ENCODE measurements around the gene CDK5RAP2.
"Not testable (repeated sequence)": the region's sequence is repeated elsewhere in the genome, so short reads cannot be mapped to it uniquely, and the experiment has no call there.

The CDK5RAP2 gene

GRCh38 chr9:120522558-120522957, 57.4 kb downstream of the CDK5RAP2 start:
- Mint-ChIP-seq H3K27ac (no peak overlapping the region), H3K36me3 (ENCODE audit: low read depth) (peaks cover 79% of the 10 kb centered on the region), H3K4me1 (ENCODE audit: low read depth) (no peaks in the 10 kb centered on the region), H3K4me3 (no peak overlapping the region), H3K9me3 (no peaks in the 10 kb centered on the region), H3K27me3 (no peaks in the 10 kb centered on the region)

GRCh38 chr9:120522032-120522431, 57.9 kb downstream of the CDK5RAP2 start:
- Mint-ChIP-seq H3K4me3 (no peak overlapping the region), H3K27me3 (no peaks in the 10 kb centered on the region), H3K27ac (no peak overlapping the region), H3K4me1 (ENCODE audit: low read depth) (no peaks in the 10 kb centered on the region), H3K9me3 (no peaks in the 10 kb centered on the region), H3K36me3 (ENCODE audit: low read depth) (peaks cover 79% of the 10 kb centered on the region)

- Mint-ChIP-seq H3K4me3 (no peak overlapping the region), H3K27me3 (no peaks in the 10 kb centered on the region), H3K36me3 (ENCODE audit: low read depth) (peaks cover 78% of the 10 kb centered on the region), H3K4me1 (ENCODE audit: low read depth) (no peaks in the 10 kb centered on the region), H3K9me3 (peaks cover 4% of the 10 kb centered on the region), H3K27ac (no peak overlapping the region)
Observed at GRCh38 chr9:120521101-120521500, 58.9 kb downstream of the CDK5RAP2 start.

GRCh38 chr9:120515996-120516395, 64.0 kb downstream of the CDK5RAP2 start:
- H3K36me3 Mint-ChIP-seq (ENCODE audit: low read depth): peaks cover 81% of the 10 kb centered on the region
- H3K27ac Mint-ChIP-seq; H3K9me3 Mint-ChIP-seq; H3K27me3 Mint-ChIP-seq; H3K4me3 Mint-ChIP-seq; H3K4me1 Mint-ChIP-seq (ENCODE audit: low read depth): not testable (repeated sequence)

GRCh38 chr9:120515481-120515880, 64.5 kb downstream of the CDK5RAP2 start:
- H3K4me3 Mint-ChIP-seq; H3K27me3 Mint-ChIP-seq; H3K4me1 Mint-ChIP-seq (ENCODE audit: low read depth); H3K9me3 Mint-ChIP-seq; H3K27ac Mint-ChIP-seq: not testable (repeated sequence)
- peaks cover 84% of the 10 kb centered on the region for H3K36me3 Mint-ChIP-seq (ENCODE audit: low read depth)

GRCh38 chr9:120514405-120514804, 65.6 kb downstream of the CDK5RAP2 start:
- Mint-ChIP-seq H3K4me1 (ENCODE audit: low read depth) (no peaks in the 10 kb centered on the region), H3K27me3 (no peaks in the 10 kb centered on the region), H3K27ac (no peak overlapping the region), H3K9me3 (peaks cover 7% of the 10 kb centered on the region), H3K36me3 (ENCODE audit: low read depth) (peaks cover 88% of the 10 kb centered on the region), H3K4me3 (no peak overlapping the region)

- Mint-ChIP-seq H3K36me3 (ENCODE audit: low read depth) (peaks cover 91% of the 10 kb centered on the region), H3K9me3 (peaks cover 7% of the 10 kb centered on the region), H3K27me3 (no peaks in the 10 kb centered on the region), H3K4me1 (ENCODE audit: low read depth) (no peaks in the 10 kb centered on the region), H3K4me3 (no peak overlapping the region), H3K27ac (no peak overlapping the region)
Observed at GRCh38 chr9:120513825-120514396, 66.1 kb downstream of the CDK5RAP2 start.

- Mint-ChIP-seq H3K9me3 (peaks cover 3% of the 10 kb centered on the region), H3K27ac (no peak overlapping the region), H3K4me3 (no peak overlapping the region), H3K36me3 (ENCODE audit: low read depth) (peaks cover 90% of the 10 kb centered on the region), H3K4me1 (ENCODE audit: low read depth) (no peaks in the 10 kb centered on the region), H3K27me3 (no peaks in the 10 kb centered on the region)
Observed at GRCh38 chr9:120510816-120511215, 69.2 kb downstream of the CDK5RAP2 start.

GRCh38 chr9:120507936-120508510, 71.9 kb downstream of the CDK5RAP2 start:
- peaks cover 3% of the 10 kb centered on the region for H3K9me3 Mint-ChIP-seq
- peaks cover 93% of the 10 kb centered on the region for H3K36me3 Mint-ChIP-seq (ENCODE audit: low read depth)
- H3K27me3 Mint-ChIP-seq: no peaks in the 10 kb centered on the region
- no peak overlapping the region for H3K27ac Mint-ChIP-seq
- H3K4me3 Mint-ChIP-seq: no peak overlapping the region
- no peaks in the 10 kb centered on the region for H3K4me1 Mint-ChIP-seq (ENCODE audit: low read depth)

- H3K36me3 Mint-ChIP-seq (ENCODE audit: low read depth): peaks cover 87% of the 10 kb centered on the region
- H3K4me3 Mint-ChIP-seq: no peak overlapping the region
- no peaks in the 10 kb centered on the region for H3K9me3 Mint-ChIP-seq
- no peak overlapping the region for H3K27ac Mint-ChIP-seq
- no peaks in the 10 kb centered on the region for H3K27me3 Mint-ChIP-seq
- H3K4me1 Mint-ChIP-seq (ENCODE audit: low read depth): no peaks in the 10 kb centered on the region
Observed at GRCh38 chr9:120505186-120505585, 74.8 kb downstream of the CDK5RAP2 start.

- H3K4me1 Mint-ChIP-seq (ENCODE audit: low read depth): no peaks in the 10 kb centered on the region
- peaks cover 60% of the 10 kb centered on the region for H3K36me3 Mint-ChIP-seq (ENCODE audit: low read depth)
Observed at GRCh38 chr9:120500733-120501132, 79.2 kb downstream of the CDK5RAP2 start.

GRCh38 chr9:120497865-120498264, 82.1 kb downstream of the CDK5RAP2 start:
- H3K9me3 Mint-ChIP-seq; H3K4me1 Mint-ChIP-seq (ENCODE audit: low read depth); H3K27ac Mint-ChIP-seq; H3K4me3 Mint-ChIP-seq; H3K27me3 Mint-ChIP-seq: not testable (repeated sequence)
- peaks cover 46% of the 10 kb centered on the region for H3K36me3 Mint-ChIP-seq (ENCODE audit: low read depth)

More at GRCh38 chr9:120500733-120501132, 79.2 kb downstream of the CDK5RAP2 start:
- Mint-ChIP-seq H3K27ac (no peak overlapping the region), H3K9me3 (peaks cover 5% of the 10 kb centered on the region), H3K4me3 (no peak overlapping the region), H3K27me3 (no peaks in the 10 kb centered on the region)

- peaks cover 35% of the 10 kb centered on the region for H3K36me3 Mint-ChIP-seq (ENCODE audit: low read depth)
- H3K27ac Mint-ChIP-seq: not testable (repeated sequence)
Observed at GRCh38 chr9:120496438-120496837, 83.5 kb downstream of the CDK5RAP2 start.

GRCh38 chr9:120490888-120491595, 88.9 kb downstream of the CDK5RAP2 start:
- H3K9me3 Mint-ChIP-seq: no peaks in the 10 kb centered on the region
- no peaks in the 10 kb centered on the region for H3K27me3 Mint-ChIP-seq
- H3K4me3 Mint-ChIP-seq: no peak overlapping the region
- H3K36me3 Mint-ChIP-seq (ENCODE audit: low read depth): peaks cover 63% of the 10 kb centered on the region
- no peak overlapping the region for H3K27ac Mint-ChIP-seq
- no peaks in the 10 kb centered on the region for H3K4me1 Mint-ChIP-seq (ENCODE audit: low read depth)

More at GRCh38 chr9:120496438-120496837, 83.5 kb downstream of the CDK5RAP2 start:
- H3K9me3 Mint-ChIP-seq; H3K4me1 Mint-ChIP-seq (ENCODE audit: low read depth); H3K4me3 Mint-ChIP-seq; H3K27me3 Mint-ChIP-seq: not testable (repeated sequence)

GRCh38 chr9:120486835-120487234, 93.1 kb downstream of the CDK5RAP2 start:
- Mint-ChIP-seq H3K27me3 (no peaks in the 10 kb centered on the region), H3K36me3 (ENCODE audit: low read depth) (peaks cover 72% of the 10 kb centered on the region), H3K4me3 (no peak overlapping the region), H3K9me3 (no peaks in the 10 kb centered on the region), H3K27ac (no peak overlapping the region), H3K4me1 (ENCODE audit: low read depth) (no peaks in the 10 kb centered on the region)

Data from stimulated activated naive CD8-positive, alpha-beta T cell treated with anti-CD3 and anti-CD28 coated beads, Interleukin-15, Interleukin-2, amounts not matched to agents 100 ng/mL and 50 ng/mL, for 24 hours (primary cell).